GM19238 (cell line): ENCODE data around the gene BRAT1.
"Not testable (repeated sequence)": the region's sequence is repeated elsewhere in the genome, so short reads cannot be mapped to it uniquely, and the experiment has no call there.

Experiments used
- DNase-seq: peaks from one replicate; pipeline ENCODE4 v3.0.0; 2011; ENCODE audit warnings: low spot score; ENCODE audit not compliant: insufficient read length

BRAT1 gene

DNA sequence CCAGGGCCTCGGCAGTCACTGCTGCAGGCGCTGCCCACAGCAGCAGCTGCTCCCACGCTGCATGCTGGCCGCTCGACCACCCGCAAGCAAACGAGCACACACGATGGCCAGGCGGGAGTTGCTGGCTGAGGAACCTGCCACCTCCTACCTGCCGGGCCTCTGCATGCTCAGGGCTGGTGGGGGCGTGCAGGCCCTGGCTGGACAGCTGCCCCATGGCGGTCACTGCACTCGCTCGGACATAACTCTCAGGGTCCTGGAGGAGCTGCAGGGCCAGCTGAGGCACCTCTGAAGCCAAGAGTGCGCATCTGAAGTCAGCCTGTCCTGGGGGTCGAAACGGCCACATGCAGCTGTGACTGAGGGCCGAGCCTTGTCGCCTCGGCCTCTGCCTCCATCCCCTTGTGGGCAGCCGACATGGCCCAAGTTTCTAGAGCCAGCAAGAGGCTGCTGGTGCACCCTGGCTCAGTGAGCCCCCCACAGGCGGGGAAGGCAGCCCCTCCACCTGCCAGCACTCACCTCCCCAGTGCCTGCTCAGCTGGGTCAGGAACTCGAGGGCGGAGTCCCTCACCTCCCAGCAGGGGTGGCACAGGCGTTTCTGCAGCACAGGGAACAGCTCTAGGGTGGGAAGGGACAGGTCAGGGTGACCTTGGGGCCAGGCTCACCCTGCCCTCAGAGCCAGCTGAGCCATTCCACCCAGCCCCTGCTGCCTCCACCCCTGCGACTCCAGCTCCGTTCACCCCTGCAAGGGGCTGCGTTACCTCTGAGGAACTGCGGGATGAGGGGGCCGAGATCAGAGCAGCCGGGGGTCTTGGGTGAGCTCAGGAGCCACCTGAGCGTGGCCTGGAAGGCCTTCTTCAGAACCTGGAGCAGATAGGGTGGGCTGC, 16.1 kb downstream of the BRAT1 start:
- DNase-seq: no peak

- DNase-seq: no peak
These were observed 17.1 kb downstream of the BRAT1 start for GRCh38 chr7:2537981-2538851.

DNA sequence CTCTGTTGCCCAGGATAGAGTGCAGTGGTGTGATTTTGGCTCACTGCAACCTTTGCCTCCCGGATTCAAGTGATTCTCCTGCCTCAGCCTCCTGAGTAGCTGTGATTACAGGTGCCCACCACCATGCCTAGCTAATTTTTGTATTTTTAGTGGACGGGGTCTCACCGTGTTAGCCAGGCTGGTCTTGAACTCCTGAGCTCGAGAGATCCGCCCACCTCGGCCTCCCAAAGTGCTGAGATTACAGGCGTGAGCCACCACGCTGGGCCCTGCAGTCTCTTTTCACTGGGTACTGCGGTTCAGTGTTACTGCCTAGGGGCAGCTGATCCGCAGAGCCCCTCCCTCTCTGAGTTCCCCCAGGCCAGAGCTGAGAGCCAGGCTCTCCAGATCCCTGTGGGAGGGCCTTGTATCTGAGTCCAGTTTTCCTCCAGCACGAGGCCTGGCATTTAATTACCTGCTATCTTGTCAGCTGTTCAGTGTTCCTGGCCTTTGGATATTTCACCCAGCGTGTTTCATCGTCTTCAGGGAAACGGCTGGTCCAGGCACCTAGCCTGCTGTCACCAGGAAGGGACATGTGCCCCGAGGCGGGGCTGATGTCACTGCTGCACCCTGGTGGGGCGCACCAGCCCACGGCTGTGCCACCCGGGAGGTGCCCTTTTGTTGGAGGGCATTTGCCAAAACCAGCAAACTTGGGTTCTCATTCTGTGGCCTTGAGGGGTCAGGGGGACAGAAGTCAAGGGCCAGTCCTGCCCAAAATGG, 19.3 kb downstream of the BRAT1 start:
- not testable (repeated sequence) for DNase-seq

- DNase-seq: not testable (repeated sequence)
These were observed 21.1 kb downstream of the BRAT1 start for GRCh38 chr7:2534214-2534613.

- DNase-seq: not testable (repeated sequence)
These were observed 21.8 kb downstream of the BRAT1 start for GRCh38 chr7:2533566-2533965.

DNA sequence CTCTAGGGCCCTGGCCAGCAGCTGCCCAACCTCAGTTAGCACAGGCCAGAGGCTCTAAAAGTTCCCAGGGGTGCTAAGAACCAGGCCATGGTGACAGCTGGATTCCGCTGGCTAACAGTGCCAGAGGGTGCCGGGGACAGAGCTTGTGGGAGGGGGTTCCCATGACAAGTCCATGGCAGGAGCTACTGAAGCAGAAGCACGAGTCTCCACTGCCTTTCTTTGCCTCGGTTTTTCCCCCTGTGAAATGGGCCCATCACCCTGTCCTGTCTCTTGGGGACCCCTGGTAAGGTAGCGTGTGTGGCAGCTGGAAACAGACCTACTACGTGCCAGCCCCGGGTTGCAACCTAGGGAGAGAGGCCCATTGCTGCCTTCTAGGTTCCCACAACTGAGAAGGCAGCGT, 22.5 kb downstream of the BRAT1 start:
- DNase-seq: not testable (repeated sequence)

- DNase-seq: not testable (repeated sequence)
These were observed 23.0 kb downstream of the BRAT1 start for GRCh38 chr7:2532199-2532772.

DNA sequence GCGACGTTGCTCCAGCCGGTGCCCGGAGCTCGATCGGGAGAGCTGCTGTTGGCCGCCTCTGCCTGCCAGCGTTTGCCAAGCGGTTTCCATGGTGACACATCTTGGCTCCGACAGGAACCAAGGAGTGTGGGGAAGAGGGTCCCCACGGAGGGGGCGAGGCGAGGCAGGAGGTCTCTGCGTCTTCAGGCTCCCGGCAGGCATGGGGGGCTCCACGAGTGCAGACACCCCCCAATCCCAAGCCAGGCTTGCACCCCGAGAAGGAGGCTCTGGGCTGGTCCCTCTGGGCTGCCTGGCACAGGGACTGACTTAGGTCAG, 23.6 kb downstream of the BRAT1 start:
- not testable (repeated sequence) for DNase-seq

- not testable (repeated sequence) for DNase-seq
These were observed 24.1 kb downstream of the BRAT1 start for GRCh38 chr7:2530994-2531795.

GRCh38 chr7:2530071-2530987, 25.0 kb downstream of the BRAT1 start:
- peak; percentile 78 for DNase-seq

DNA sequence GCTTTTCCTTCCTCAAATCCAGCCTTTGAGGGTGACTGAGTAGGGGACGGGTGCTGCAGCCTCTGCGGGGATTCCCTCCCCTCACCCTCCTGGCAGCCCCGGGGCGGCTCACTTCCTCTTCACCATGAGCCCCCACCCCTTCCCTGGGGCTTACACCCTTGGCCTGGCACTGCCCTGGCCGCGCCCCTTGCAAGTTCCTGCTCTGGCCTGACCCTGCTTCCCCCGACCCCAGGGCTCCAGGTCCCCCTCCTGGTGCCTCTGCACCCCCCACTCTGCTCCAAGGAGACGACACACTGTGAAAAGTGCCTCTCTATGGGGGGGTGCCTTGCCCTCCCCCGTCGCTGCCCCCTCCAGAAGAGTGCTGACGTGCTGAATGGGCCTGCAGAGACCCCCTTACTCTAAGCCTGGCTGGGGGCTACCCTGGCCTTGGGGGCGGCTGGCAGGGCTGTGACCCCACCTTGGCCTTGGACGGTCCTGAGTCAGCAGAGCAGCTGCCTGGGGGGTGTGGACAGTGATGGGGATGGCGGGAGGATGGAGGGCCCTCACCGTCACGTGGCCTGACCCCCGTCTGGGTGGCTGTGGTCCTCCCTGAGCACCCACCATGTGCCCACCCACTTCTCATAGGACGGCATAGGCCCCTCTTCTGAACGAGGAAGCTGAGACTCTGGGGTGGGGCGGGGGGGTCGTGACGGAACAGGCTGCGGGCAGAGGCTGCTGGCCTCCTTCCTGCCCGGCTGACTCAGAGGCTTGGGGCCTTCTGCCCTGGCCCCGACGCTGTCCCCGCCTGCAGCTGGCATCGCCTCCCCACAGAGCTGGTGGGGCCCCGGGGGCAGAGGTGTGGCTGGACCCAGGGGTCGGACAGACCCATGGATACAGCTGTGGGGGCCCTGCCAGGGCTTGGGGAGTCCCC, 25.9 kb downstream of the BRAT1 start:
- DNase-seq: peak; percentile 75

GRCh38 chr7:2528481-2529095, 26.7 kb downstream of the BRAT1 start:
- no peak for DNase-seq

- DNase-seq: no peak
These were observed 27.5 kb downstream of the BRAT1 start for GRCh38 chr7:2527505-2528467.

GRCh38 chr7:2526659-2527504, 28.4 kb downstream of the BRAT1 start:
- no peak for DNase-seq

GRCh38 chr7:2525658-2526630, 29.4 kb downstream of the BRAT1 start:
- DNase-seq: no peak
